Bronchial epithelial cell (primary cell): Measurements from ENCODE around the gene SUDS3. TPM values are rescaled to one million over a fixed set of nuclear protein-coding genes. Genes with fewer than 3 reads are reported as not detected.
A peak's percentile ranks its signal among the peaks of the same experiment; 100 is the strongest.
"Not testable (repeated sequence)": the region's sequence is repeated elsewhere in the genome, so short reads cannot be mapped to it uniquely, and the experiment has no call there.

Source experiments
- DNase-seq: peaks from one replicate; pipeline ENCODE4 v3.0.0-alpha.2; 2010; ENCODE audit warnings: low read depth
- FAIRE-seq: peaks from 2 replicates; lab custom pipeline; 2011; peaks lifted over from hg19 to GRCh38; lab: Jason Lieb, UNC
- H3K27me3 ChIP-seq: 2 replicates; pipeline ENCODE4 v1.5.1; 2011; ENCODE audit warnings: low read length; ENCODE audit not compliant: control insufficient read depth, insufficient read depth
- H3K36me3 ChIP-seq: 2 replicates; pipeline ENCODE4 v1.5.1; 2011; ENCODE audit warnings: low read length; ENCODE audit not compliant: control insufficient read depth, insufficient read depth
- H3K4me3 ChIP-seq: 2 replicates; pipeline ENCODE4 v1.5.1; 2011; ENCODE audit warnings: mild to moderate bottlenecking, low read depth, low read length, control low read depth
- total RNA-seq: library from RNA; depleted of rRNA; stranded (reverse); fragments of >200 nt; gene quantifications from 2 replicates; pipeline ENCODE4 v1.2.1, GENCODE V29; 2014
- TF ChIP-seq, protein P1 (sequence below): IDR thresholded peaks from 2 replicates; pipeline ENCODE4 v1.5.1; 2011; ENCODE audit warnings: mild to moderate bottlenecking, moderate library complexity, low read length, control low read depth, inconsistent platforms; ENCODE audit not compliant: insufficient read depth, severe bottlenecking

Gene SUDS3
- total RNA-seq, 1 donor from 2014 or later, result 32.9 TPM

DNA sequence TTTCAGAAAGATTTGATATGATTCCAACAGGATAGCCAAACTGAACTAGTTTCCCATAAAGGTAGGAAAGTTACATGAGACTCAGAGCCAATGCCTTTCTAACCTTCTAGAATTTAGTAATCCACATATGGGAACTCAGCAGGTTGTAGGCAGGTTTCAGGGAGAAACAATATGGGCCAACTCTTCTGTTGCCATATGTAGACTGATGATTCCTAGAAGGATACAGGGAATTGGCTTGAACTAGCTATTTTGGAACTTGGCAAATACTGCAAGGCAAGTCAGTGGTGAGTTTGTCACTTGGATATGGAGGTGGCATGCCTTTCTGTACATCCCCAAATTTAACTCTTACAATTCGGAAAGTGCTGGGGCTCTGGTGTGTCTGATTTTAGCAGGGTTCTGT lies 15.5 kb downstream of the SUDS3 start:
- H3K4me3 ChIP-seq, result no peak overlapping the region
- H3K27me3 ChIP-seq, result no peaks in the 10 kb centered on the region
- peaks cover 13% of the 10 kb centered on the region for H3K36me3 ChIP-seq
- DNase-seq, result no peak
- TF ChIP-seq, protein P1, sequence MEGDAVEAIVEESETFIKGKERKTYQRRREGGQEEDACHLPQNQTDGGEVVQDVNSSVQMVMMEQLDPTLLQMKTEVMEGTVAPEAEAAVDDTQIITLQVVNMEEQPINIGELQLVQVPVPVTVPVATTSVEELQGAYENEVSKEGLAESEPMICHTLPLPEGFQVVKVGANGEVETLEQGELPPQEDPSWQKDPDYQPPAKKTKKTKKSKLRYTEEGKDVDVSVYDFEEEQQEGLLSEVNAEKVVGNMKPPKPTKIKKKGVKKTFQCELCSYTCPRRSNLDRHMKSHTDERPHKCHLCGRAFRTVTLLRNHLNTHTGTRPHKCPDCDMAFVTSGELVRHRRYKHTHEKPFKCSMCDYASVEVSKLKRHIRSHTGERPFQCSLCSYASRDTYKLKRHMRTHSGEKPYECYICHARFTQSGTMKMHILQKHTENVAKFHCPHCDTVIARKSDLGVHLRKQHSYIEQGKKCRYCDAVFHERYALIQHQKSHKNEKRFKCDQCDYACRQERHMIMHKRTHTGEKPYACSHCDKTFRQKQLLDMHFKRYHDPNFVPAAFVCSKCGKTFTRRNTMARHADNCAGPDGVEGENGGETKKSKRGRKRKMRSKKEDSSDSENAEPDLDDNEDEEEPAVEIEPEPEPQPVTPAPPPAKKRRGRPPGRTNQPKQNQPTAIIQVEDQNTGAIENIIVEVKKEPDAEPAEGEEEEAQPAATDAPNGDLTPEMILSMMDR, result no peak
- no peak for FAIRE-seq

DNA sequence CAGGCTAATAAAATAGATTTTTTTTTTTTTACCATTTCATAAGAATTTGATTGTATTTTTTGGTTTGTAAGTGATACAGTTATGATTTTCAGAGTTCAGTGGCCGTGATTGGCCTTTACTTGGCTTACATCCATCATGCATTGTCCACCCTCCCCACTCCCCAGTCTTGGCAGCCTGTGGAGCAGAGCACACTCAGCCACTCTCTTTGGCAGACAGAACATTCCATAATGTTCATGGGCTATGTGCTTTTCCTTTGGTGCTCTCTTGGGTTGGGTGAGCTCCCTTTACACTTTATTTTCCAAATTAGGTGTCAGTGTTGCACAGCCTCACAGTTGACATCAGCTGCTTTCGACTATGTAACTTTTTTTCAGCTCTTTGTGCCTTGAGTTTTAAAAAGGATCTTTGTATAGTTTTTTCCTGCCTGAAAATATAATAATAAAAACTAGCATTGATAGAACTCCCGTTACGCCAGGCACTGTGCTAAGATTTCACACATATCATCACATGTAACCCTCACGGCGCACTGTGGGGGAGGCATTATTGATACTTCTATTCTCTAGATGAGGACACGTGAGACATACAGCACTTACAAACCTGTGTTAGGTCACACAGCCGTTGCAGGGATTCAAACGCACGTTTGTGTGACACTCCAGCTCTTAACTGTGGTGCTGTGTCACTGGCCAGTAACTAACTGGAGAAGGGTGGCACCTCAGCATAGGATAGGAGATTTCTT lies 21.5 kb downstream of the SUDS3 start:
- H3K4me3 ChIP-seq, result no peak overlapping the region
- peaks cover 9% of the 10 kb centered on the region for H3K36me3 ChIP-seq
- TF ChIP-seq, protein P1, result no peak
- H3K27me3 ChIP-seq, result no peaks in the 10 kb centered on the region
- no peak for DNase-seq
- FAIRE-seq, result no peak

DNA sequence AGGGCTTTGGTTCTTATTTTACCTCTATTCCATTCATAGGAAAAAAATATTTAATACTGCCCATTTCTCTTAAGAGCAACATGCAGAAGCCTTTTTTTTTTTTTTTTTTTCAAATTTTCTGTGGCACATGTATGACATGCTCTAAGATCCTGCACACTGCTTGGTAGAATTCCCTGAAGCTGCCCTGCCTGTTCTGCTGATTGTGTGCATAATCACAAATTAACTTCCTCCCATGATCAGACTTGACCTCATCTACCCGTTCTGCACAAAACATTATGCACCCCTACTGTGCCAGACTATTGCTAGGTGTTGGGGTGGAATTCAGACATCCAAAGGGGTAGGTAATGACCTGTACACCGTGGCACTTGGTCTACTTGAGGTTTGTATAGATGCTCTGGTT lies 22.2 kb downstream of the SUDS3 start:
- Histone ChIP-seq H3K27me3 (no peaks in the 10 kb centered on the region), H3K36me3 (peaks cover 11% of the 10 kb centered on the region), H3K4me3 (no peak overlapping the region)
- DNase-seq, result no peak
- TF ChIP-seq, protein P1, result no peak
- FAIRE-seq, result no peak

DNA sequence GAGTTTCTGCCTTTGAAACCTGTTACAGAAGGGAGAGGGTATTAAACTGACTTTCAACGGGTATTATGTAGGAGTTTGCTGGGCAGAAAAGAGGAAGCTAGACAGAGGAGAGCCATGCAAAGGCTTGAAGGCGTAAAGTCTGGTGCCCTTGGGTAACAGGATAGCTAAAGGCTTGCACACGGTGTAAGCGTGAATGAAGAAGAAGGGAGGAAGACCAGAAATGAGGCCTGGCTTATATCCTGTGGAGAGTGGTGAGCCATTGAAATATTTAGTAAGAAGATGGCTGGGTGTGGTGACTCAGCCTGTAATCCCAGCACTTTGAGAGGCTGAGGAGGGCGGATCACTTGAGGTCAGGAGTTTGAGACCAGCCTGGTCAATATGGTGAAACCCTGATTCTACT lies 22.6 kb downstream of the SUDS3 start:
- no peak overlapping the region for H3K4me3 ChIP-seq
- H3K27me3 ChIP-seq, result no peaks in the 10 kb centered on the region
- FAIRE-seq (no peak), DNase-seq (no peak)
- TF ChIP-seq, protein P1, result no peak
- H3K36me3 ChIP-seq, result peaks cover 11% of the 10 kb centered on the region

DNA sequence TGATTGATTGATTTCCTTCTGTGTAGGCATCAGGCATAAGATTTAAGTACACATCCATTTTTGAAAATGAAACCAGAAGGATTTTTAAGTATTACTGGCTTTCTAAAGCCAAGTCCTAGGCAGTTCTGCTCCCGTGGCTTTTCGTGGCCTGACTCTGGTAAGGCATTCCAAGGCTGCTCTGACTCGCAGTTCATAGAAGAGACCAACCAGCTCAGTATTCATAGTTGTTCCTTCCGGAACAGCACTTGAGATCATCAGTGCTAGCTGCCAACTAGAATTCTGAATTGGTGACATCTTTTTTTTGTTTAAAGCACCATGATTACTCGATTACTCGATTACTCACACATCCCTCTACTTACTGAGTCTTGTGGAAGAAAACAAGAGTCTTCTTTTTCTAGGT lies 25.9 kb downstream of the SUDS3 start:
- peak; percentile 25 for DNase-seq
- Histone ChIP-seq H3K4me3 (no peak overlapping the region), H3K27me3 (no peaks in the 10 kb centered on the region), H3K36me3 (peaks cover 9% of the 10 kb centered on the region)
- no peak for FAIRE-seq
- TF ChIP-seq, protein P1, result no peak

DNA sequence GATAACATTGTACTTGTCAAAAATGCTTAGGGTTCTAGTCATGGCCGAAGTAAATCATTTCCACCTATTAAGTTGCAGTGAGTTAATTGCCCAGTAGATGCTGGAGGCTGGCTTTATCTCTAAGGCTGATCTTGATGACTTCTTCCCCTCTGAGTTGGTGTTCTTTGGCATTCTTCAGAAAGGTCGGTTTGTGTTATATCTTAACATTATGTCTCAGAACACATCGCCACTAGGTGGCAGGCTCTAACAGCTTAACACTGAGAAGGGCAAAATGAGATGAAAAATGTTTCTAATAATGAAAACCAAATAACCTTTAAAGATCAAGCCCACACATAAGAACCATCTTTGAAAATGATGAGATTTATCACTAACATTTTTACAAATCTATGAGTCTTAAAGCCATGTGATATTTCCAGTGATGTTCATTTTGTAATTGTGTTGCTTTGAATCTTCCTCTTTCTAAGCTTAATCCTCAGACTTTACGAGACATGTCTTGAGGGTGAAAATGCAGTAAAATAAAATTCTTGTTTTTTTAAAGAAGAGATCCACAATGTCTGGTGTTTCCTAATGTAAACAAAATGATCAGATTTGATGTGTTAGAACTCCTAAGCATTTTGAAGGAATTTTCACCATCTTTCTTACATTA lies 28.6 kb downstream of the SUDS3 start:
- H3K36me3 ChIP-seq, result peaks cover 3% of the 10 kb centered on the region
- DNase-seq (peak; percentile 46), FAIRE-seq (no peak)
- no peak overlapping the region for H3K4me3 ChIP-seq
- H3K27me3 ChIP-seq, result no peaks in the 10 kb centered on the region
- TF ChIP-seq, protein P1, result peak; percentile 61

DNA sequence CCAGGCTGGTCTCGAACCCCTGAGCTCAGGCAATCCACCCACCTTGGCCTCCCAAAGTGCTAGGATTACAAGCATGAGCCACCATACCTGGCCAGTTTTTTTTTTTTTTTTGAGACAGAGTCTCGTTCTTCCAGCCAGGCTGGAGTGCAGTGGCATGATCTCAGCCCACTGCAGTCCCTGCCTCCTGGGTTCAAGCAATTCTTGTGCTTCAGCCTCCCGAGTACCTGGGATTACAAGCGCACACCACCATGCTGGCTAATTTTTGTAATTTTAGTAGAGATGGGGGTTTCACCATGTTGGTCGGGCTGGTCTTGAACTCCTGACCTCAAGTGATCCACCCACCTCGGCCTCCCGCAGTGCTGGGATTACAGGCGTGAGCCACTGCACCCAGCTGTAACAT lies 31.9 kb downstream of the SUDS3 start:
- H3K27me3 ChIP-seq, H3K36me3 ChIP-seq, FAIRE-seq, H3K4me3 ChIP-seq, DNase-seq: not testable (repeated sequence)
